Fibroblast of pulmonary artery (primary cell): ENCODE data around the gene SRSF9.

ENCODE experiments used
- DNase-seq: peaks from one replicate; pipeline ENCODE4 v3.0.0-alpha.2; 2010; ENCODE audit warnings: low read depth
- H3K4me3 ChIP-seq: replicated peaks from 2 replicates; pipeline ENCODE4 v1.5.1; 2011; ENCODE audit warnings: low read depth, mild to moderate bottlenecking, control low read depth, low read length, moderate library complexity
- TF ChIP-seq, protein P1 (sequence below): IDR thresholded peaks from 2 replicates; pipeline ENCODE4 v1.5.1; 2011; ENCODE audit warnings: mild to moderate bottlenecking, control low read depth, low read length, inconsistent platforms; ENCODE audit errors: missing control alignments

The SRSF9 gene

DNA sequence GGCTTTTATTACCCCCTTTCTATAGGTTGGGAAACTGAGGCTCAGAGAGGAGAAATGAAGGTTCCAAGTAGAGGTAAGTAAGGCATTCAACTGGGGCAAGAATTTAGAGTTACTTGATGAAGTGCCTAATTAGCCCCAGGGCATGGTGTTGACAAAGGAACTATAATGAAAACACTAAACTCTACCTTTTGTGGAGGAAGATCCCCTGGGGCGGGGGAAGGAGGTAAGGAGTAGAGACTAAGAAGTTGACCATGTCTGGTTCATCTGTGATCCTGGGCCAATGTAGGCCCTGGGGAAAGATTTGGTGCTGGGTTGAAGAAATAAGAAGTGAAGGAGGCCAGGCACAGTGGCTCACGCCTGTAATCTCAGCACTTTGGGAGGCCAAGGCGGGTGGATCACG is 47.8 kb downstream of the SRSF9 start:
- H3K4me3 ChIP-seq = no peak overlapping the region
- DNase-seq = no peak
- TF ChIP-seq, protein P1, sequence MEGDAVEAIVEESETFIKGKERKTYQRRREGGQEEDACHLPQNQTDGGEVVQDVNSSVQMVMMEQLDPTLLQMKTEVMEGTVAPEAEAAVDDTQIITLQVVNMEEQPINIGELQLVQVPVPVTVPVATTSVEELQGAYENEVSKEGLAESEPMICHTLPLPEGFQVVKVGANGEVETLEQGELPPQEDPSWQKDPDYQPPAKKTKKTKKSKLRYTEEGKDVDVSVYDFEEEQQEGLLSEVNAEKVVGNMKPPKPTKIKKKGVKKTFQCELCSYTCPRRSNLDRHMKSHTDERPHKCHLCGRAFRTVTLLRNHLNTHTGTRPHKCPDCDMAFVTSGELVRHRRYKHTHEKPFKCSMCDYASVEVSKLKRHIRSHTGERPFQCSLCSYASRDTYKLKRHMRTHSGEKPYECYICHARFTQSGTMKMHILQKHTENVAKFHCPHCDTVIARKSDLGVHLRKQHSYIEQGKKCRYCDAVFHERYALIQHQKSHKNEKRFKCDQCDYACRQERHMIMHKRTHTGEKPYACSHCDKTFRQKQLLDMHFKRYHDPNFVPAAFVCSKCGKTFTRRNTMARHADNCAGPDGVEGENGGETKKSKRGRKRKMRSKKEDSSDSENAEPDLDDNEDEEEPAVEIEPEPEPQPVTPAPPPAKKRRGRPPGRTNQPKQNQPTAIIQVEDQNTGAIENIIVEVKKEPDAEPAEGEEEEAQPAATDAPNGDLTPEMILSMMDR = no peak

DNA sequence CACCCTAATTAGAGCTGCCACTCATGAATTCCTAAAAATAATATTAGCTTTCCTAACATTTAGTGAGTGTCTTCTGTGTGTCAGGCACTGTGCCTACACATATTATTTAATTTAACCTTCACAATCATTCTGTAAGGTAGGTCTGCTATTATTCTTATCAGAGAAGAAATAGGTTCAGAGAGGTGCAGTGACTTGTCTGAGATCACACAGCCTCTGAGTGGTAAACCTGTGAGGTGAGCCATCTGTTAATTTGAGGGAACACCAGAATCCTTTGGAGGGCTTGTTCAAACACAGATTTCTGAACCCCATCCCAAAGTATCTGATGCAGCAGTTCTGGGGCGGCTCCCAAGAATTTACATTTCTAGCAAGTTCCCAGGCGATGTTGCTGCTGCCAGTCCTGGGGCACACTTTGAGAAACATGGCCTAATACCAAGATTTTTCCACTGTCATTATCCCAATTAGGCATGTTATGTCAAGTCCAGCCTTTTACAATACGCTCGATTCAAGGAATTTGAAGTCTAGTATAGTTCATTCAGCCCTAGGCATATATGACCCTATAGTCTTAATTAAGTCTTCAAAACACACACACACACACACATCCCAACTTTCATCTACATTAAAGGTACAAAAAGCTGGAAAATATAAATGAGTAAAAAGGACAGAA is 51.5 kb downstream of the SRSF9 start:
- H3K4me3 ChIP-seq = no peak overlapping the region
- TF ChIP-seq, protein P1 = no peak
- no peak for DNase-seq

DNA sequence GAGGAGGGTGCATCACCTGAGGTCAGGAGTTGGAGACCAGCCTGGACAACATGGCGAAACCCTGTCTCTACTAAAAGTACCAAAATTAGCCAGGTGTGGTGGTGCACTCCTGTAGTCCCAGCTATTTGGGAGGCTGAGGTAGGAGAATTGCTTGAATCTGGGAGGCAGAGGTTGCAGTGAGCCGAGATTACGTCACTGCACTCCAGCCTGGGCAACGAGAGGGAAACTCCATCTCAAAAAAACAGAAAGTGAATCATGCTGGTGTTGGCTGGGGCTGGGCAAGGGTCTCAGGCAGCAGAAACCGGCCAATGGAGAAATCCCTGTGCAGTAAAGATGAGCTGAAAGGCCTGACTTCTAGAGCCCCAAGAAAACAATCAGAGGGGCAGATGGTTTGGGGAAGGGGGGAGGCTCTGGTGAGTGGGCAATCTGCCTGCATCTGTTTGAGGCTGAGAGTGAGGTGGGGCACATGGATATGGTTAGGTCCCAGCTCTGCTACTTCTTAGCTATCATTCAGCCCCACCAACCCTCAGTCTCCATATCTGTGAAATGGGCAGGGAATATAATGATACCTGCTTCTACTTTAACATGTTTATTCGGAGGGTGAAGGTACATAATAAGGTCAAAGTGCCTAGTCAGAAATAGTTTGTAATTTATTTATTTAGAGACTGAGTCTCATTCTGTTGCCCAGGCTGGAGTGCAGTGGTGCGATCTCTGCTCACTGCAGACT is 52.9 kb downstream of the SRSF9 start:
- TF ChIP-seq, protein P1 = no peak

DNA sequence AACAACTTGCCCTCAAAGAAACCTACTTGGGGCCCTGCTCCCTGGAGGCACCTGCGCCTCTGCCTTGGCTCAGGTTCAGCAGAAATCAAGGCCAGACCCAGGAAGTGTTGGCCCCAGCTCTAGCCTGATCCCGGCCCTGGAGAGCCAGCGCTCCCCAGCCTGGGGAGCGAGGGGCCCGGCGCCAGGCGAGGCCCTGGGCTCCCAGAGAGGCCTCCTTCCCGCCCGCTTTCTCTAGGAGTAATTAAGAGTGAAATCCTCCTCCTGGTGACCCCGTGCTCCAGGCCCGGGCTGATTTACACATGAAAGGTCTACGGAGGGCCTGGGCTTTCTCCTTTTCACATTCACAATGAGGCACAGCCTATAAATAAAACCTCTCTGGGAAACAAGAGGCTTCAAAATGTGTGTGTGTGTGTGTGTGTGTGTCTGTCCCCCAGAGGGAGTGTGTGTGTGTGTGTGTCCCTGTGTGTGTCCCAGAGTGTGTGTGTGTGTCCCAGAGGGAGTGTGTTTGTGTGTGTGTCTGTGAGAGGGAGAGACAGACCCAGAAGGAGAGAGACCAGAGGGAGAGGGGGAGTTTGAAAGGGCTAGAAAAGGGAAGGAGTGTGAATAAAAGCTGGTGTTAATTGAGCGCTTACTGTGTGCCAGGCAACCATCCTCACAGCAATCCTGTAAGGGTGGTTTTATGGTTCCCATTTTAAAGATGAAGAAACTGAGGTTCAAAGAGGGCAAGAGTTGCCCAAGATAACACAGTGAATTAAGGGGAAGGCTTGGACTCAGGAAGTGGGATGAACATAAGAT is 55.5 kb downstream of the SRSF9 start:
- TF ChIP-seq, protein P1 = no peak
- no peak for DNase-seq
- no peak overlapping the region for H3K4me3 ChIP-seq

More for the DNA sequence above, 52.9 kb downstream of the SRSF9 start:
- no peak for DNase-seq
- no peak overlapping the region for H3K4me3 ChIP-seq

DNA sequence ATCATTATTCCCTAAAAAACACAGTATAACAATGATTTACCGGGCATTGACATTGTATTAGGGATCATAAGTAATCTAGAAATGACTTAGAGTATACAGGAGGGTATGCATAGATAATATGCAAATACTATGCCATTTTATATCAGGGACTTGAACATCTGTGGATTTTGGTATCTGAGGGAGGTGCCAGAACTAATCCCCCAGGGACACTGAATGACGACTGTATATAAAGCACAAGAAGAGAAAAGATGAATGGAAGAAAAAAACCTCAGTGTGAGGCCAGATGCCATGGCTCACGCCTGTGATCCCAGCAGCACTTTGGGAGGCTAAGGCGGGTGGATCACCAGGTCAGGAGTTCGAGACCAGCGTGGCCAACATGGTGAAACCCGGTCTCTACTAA is 57.1 kb downstream of the SRSF9 start:
- no peak overlapping the region for H3K4me3 ChIP-seq
- TF ChIP-seq, protein P1 = no peak
- no peak for DNase-seq
